ENCODE measurements around the gene RND3.

RND3 gene

DNA sequence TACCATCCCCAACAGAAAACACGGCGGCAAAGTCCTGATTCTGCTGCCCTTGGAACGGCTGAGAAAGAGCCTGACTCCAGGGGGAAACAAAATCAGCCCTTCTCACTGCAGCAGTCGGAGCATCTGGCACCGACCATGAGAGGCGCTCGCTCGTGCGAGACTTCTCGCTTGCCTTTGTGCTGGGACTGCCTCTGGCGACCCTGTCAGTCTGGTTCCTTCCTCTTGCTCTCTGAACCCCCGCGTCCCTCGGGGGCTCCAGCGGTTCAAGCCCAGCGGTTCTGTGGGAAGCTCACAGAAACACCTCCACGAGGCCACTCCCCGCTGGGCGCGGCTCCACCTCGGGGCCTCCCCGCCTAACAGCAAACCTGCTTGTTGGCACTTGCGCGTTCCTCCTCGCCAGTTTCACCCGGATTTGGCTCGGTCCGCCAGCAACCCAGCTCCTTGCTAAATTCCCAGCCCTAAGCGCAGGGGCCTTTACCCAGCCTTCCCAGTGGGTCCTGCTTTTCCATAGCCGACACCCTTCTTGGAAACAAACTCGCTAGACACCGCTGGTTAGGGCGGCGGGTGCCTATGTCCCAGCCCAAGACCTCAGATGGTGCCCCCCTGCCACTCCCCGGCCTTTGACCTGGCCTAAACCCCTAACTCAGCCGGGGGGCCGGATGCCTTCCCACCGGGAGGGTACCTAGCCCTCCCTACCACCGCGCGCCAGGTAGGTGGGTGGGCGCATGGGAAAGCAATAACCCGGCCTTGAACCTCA is 2.2 kb downstream of the RND3 start:
- H3K27ac ChIP-seq: no peak overlapping the region
- TF ChIP-seq, protein P1, sequence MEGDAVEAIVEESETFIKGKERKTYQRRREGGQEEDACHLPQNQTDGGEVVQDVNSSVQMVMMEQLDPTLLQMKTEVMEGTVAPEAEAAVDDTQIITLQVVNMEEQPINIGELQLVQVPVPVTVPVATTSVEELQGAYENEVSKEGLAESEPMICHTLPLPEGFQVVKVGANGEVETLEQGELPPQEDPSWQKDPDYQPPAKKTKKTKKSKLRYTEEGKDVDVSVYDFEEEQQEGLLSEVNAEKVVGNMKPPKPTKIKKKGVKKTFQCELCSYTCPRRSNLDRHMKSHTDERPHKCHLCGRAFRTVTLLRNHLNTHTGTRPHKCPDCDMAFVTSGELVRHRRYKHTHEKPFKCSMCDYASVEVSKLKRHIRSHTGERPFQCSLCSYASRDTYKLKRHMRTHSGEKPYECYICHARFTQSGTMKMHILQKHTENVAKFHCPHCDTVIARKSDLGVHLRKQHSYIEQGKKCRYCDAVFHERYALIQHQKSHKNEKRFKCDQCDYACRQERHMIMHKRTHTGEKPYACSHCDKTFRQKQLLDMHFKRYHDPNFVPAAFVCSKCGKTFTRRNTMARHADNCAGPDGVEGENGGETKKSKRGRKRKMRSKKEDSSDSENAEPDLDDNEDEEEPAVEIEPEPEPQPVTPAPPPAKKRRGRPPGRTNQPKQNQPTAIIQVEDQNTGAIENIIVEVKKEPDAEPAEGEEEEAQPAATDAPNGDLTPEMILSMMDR (IDR thresholded peaks at IDR 0.05): no peak

DNA sequence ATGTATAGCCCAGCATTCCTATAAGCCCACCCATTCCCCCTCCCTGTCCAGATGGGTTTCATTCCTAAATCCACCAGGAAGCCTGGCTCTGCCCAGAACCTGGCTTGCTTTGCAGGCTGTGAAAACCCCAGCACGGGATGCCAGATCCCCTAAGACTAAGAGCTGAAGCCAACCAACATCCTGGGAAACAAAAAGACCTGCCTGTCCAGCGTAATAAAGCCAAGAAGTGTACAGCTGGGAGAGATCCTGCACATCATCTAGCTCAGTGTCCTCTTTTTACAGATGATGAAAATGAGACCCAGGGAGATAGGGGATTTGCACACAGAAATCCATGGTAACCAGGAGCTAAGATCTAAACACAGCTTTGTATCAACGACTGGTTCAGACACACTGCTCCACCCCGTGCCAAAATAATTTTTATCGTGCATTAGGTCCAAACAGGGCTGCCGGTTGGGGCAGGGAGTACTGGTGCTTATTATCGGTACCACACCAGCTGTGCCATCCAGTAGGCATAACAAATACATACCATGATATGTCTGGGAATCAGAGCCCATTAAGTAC is 2.9 kb downstream of the RND3 start:
- TF ChIP-seq ZFX (IDR thresholded peaks at IDR 0.05; ENCODE audit: borderline replicate concordance): no peak
- TF ChIP-seq, protein P1 (IDR thresholded peaks at IDR 0.05): no peak

DNA sequence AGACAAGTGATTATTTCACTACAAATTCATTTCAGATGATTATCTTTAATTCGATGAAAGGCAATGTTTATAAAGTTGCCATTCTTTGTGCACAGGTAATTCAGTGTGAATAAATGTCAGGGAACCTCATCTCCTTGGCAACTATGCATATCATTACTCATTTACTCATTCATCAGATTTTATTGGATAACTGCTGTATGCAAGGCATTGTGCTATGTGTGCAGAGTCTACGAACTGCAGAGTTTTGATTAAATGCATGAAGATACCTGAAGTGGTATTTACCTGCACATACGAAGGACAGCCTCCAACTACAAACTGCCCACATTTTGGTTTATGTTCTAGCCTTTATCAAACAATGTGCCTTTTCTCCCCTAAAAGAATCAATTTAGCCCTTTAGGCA is 3.5 kb downstream of the RND3 start:
- TF ChIP-seq ZFX (IDR thresholded peaks at IDR 0.05; ENCODE audit: borderline replicate concordance): no peak
- TF ChIP-seq, protein P1 (IDR thresholded peaks at IDR 0.05): no peak
- no peak overlapping the region for H3K27ac ChIP-seq

More for the DNA sequence above, 2.9 kb downstream of the RND3 start:
- no peak overlapping the region for H3K27ac ChIP-seq

DNA sequence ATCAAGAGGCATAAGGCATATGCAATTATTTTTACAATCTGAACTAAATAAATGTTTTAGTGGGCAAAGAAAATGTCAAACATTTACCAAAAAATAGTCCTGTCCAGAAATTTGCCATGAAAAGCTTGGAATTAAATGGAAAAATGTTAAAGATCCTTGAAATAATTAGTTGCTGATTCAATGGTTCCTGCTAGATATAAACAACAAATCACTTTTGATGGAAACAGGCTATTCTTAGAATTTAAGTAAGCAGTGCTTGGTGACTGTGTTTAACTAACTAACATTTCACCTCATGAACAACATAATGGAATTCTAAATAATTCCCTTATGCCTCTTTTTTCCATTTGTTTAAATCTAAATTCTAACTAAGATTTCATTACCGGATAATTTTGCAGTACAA is 3.9 kb downstream of the RND3 start:
- TF ChIP-seq, protein P1 (IDR thresholded peaks at IDR 0.05): no peak
- no peak for TF ChIP-seq ZFX (IDR thresholded peaks at IDR 0.05; ENCODE audit: borderline replicate concordance)
- H3K27ac ChIP-seq: no peak overlapping the region

DNA sequence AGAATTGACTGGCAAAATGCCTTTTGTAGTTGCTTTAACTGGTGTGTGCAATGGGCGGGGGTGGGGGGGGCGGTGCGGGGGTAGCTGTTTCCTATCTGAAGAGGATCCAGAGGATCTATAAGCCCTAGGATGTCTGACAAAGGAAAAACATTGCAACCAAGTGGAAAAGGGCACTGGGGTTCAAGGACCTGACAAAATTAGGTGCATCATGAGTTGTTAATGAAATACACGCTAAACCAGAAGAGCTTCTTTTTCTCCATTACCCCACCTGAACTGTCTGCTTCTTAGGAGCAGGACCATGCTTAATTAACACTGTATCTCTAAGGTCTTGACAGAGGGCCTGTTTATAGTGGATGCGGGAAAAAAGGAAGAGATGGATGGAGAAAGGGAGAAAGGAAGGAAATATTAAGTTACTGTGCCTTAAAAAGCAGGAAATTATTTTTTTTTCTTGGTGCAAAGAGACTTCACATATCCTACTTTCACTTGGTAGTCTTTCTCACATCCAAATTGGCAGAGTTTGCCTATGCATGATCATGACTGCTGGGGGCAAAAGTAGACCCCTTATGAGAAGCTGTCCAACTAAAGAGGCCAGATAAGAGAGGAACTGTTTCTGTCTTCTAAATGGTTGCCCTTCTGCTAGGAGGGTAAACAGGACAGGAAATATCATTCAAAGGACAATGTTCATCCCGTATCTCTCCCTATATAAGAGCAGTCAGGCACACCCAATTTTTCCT is 4.6 kb downstream of the RND3 start:
- no peak for TF ChIP-seq ZFX (IDR thresholded peaks at IDR 0.05; ENCODE audit: borderline replicate concordance)
- TF ChIP-seq, protein P1 (IDR thresholded peaks at IDR 0.05): no peak
- H3K27ac ChIP-seq: no peak overlapping the region

DNA sequence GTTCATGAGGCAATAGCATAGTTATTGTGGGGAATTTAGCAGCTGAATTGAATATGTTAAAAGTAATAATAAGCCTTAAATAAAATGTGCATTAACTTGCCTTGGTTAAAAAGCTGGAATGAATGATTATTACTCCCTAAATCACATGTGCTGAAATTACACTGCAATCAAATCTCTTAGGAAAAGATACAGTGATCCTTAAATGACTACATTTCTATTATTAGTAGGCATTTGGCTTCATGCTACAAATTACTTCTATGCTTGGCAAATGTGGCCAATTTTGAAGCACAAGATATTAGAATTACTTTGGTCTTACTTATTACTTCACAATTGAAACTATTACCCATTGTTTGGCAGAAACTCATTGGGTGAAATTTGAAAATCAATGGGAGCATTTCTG is 5.4 kb downstream of the RND3 start:
- no peak overlapping the region for H3K27ac ChIP-seq
- TF ChIP-seq, protein P1 (IDR thresholded peaks at IDR 0.05): no peak
- no peak for TF ChIP-seq ZFX (IDR thresholded peaks at IDR 0.05; ENCODE audit: borderline replicate concordance)

Data from 22Rv1 (cell line).